Endothelial cell of umbilical vein (primary cell): ENCODE measurements around the gene ACP5.

ENCODE experiments used
- EZH2 ChIP-seq: IDR thresholded peaks from 2 replicates; pipeline ENCODE4 v1.6.1; 2012; ENCODE audit warnings: borderline replicate concordance, low read depth, mild to moderate bottlenecking, moderate library complexity, low read length, inconsistent platforms; ENCODE audit not compliant: severe bottlenecking
- GATA2 ChIP-seq: IDR thresholded peaks from 2 replicates; pipeline ENCODE4 v1.7.0; 2011; ENCODE audit warnings: low read depth, mild to moderate bottlenecking, moderate library complexity, mixed read lengths, low read length; ENCODE audit not compliant: insufficient read length, insufficient read depth
- JUN ChIP-seq: IDR thresholded peaks from 2 replicates; pipeline ENCODE4 v1.6.1; 2011; ENCODE audit warnings: borderline replicate concordance, low read depth; ENCODE audit not compliant: insufficient read length, insufficient read depth
- POLR2A ChIP-seq: IDR thresholded peaks from 2 replicates; pipeline ENCODE4 v1.6.1; 2012; ENCODE audit warnings: low read depth, mild to moderate bottlenecking, control low read depth, low read length
- POLR2AphosphoS5 ChIP-seq: IDR thresholded peaks from 2 replicates; pipeline ENCODE4 v1.6.1; 2012; ENCODE audit warnings: low read depth, mild to moderate bottlenecking, control low read depth, low read length, moderate library complexity; ENCODE audit not compliant: insufficient read depth
- TF ChIP-seq, protein P1 (sequence below), 2 donors: IDR thresholded peaks; 1 replicate in 1 of 2; 2 replicates in 1 of 2; pipeline ENCODE4 v1.5.1; 2011; ENCODE audit warnings: low read length in 2 of 2, mild to moderate bottlenecking in 2 of 2, moderate library complexity in 2 of 2, control low read depth in 1 of 2, inconsistent platforms in 1 of 2, low read depth in 1 of 2; ENCODE audit not compliant: insufficient read depth in 1 of 2; ENCODE audit errors: extremely low read depth in 1 of 2

DNA sequence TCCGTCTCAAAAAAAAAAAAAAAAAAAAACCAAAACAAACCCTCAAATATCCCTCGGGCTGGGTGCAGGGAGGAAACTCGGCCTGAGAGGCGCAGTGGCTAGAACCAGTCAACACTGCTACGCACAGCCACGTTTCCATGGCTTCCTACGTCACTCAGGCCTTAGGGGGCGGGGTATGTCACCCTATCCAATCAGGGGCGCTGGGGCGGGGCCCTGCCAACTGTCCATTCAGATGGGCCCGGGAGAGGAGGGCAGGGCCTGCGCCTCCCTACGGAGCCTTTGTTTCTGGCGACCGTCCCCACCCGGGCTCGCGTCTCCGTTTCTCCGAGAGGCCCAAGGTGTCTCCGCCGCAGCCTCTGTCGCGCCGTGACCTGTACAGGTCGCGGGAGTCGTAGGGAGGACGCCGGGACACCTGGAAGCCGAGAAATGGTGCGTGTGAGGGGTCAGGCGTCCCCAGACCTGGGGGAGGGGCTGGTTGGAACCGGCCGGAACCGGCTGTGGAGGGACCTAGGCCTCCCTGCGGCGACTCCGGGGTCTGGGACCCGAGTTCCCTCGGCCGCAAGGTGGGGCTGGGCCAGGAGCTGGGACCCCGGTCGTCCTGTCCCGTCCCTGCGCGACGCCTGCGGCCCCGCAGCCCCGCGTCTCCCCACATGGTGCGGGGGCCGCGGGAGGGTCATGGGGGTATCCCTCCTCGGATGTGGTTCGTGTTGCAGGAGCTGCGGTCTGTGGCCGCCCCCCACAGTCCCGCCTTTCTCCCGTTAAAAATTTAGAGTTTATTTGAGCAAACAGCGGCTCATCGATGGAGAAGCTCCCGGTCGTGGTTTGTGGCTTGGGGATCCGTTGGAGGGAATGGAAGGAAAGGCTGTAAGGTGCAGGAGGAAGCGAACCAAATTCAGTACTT lies 20.0 kb upstream of the ACP5 start, which contains the start of gene ZNF627:
- TF ChIP-seq, protein P1, sequence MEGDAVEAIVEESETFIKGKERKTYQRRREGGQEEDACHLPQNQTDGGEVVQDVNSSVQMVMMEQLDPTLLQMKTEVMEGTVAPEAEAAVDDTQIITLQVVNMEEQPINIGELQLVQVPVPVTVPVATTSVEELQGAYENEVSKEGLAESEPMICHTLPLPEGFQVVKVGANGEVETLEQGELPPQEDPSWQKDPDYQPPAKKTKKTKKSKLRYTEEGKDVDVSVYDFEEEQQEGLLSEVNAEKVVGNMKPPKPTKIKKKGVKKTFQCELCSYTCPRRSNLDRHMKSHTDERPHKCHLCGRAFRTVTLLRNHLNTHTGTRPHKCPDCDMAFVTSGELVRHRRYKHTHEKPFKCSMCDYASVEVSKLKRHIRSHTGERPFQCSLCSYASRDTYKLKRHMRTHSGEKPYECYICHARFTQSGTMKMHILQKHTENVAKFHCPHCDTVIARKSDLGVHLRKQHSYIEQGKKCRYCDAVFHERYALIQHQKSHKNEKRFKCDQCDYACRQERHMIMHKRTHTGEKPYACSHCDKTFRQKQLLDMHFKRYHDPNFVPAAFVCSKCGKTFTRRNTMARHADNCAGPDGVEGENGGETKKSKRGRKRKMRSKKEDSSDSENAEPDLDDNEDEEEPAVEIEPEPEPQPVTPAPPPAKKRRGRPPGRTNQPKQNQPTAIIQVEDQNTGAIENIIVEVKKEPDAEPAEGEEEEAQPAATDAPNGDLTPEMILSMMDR (IDR thresholded peaks at IDR 0.05; ENCODE audit: extremely low read depth in 1 of 2, insufficient read depth in 1 of 2, low read depth in 1 of 2, low read length in 2 of 2), result no peak
- TF ChIP-seq JUN (no peak), POLR2AphosphoS5 (peak; percentile 94), EZH2 (no peak), POLR2A (peak; percentile 95), GATA2 (no peak)
